Measurements from ENCODE around the gene REG4.
"Not testable (repeated sequence)": the region's sequence is repeated elsewhere in the genome, so short reads cannot be mapped to it uniquely, and the experiment has no call there.

Gene REG4

GRCh38 chr1:119805746-119806145, 5.5 kb downstream of the REG4 start:
- DNase-seq: no peak

DNA sequence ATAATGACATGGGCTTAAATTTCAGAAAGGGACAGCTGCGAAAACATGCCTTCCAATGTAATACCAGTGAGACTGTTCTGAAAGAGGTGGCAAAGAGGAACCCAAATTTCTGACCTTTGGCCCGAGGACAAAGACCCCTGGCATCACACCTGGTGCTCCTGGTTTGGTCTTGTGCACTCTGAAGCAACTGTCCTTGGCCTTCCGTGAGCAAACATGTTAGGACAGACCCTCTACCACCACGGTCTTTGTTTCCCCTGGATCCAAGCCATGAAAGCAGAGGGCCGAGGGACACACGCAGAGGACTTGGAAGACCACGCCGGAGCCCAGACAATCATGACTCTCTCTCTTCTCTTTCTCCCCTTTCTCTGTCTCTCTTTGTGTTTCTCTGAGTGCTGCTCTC, 6.0 kb downstream of the REG4 start:
- DNase-seq: no peak

DNA sequence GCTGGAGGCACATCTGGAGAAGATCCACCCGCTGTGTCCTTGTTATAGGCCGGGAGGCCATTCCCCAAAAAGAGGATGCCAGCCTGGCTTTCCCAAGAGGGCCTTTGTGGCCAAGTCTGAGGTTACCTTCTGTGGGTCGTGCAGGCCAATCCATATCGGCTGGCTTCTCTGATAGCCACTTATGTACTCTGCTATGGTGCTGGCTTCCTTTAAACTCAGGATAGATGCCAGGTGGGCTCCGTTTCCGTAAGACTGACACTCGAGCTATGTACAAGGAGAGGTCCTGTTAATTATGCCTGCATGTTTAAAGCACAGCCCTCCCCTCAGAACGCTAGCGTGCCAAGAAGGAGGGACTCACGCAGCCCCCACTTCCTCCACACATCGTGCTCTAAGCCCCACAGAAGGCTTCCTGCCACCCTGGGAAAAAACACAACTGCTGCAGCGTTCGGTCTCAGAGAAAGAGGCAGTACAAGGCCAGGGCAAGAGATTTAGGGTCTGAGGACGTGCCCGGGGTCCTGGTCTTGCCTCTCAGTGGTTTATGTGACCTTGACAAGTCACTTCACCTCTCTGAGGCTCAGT, 11.6 kb downstream of the REG4 start:
- no peak for DNase-seq

DNA sequence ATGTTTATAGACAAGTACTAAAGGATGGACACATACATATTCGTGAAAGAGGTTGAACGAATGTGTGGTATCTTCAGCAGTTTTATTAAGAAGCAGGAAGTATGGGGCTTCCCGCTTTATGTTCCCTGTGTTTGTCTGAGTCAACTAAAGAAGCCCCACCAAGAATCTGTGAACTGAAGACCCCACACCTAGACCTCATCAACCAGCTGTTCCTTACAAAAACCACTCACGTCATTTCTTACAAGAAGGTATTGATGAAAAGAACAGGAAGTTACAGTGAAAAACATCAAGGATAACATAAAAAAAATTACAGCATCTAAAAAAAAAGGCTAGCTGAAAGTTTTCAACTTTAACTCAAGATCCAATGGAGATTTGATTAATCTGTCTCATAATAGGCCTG, 12.3 kb downstream of the REG4 start:
- DNase-seq: no peak

DNA sequence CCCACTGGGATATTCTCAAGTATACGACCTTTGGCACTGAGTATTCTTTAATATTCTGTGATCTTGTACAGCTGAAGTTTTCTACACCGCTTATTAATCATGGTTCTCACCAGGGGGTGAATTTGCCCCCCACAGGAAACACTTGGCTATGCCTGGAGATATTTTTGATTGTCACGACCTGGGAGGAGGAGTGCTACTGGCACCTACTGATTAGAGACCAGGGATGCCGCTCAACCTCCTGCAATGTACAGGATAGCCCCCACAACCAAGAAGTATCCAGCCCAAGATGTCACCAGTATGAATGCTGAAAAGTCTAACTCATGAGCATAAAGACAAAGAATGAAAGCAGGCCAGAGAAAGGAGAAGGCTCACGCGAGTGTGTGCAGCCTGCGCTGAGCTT, 13.7 kb downstream of the REG4 start:
- peak; percentile 50 for DNase-seq

GRCh38 chr1:119797162-119797561, 14.1 kb downstream of the REG4 start:
- peak; percentile 16 for DNase-seq

GRCh38 chr1:119795261-119796200, 15.7 kb downstream of the REG4 start:
- no peak for DNase-seq

- no peak for DNase-seq
Measured at GRCh38 chr1:119794876-119795240, 16.4 kb downstream of the REG4 start.

DNA sequence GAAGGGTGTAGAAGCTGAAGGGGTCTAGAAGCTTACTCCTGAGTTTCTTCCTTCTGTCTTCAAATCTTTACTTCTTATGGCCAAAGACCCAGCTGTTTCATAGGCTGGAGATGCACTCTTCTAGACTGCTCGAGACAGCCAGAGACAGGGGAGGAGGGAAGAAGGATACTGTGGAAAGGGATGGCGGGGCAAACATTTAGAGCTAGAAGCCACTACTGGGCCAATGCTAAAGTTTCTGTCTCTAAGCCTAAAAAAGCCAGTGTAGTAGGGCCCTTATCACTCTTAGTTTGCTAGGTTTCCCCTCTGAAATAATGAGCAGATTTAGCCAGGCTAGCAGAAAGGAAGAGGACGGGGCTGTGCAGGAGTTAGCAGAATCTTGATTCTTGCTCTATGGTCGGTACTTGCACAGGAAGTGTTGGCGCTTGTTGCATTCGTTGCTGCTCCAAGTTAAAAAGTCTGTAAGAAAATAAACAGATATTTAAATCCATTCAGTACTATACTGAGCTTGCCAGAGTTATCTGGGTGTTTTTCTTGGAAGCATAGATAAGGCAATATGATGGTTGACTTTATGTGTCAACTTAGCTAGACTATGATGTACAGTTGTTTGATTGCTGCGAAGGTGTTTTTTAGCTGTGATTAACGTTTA, 16.9 kb downstream of the REG4 start:
- DNase-seq: no peak

DNA sequence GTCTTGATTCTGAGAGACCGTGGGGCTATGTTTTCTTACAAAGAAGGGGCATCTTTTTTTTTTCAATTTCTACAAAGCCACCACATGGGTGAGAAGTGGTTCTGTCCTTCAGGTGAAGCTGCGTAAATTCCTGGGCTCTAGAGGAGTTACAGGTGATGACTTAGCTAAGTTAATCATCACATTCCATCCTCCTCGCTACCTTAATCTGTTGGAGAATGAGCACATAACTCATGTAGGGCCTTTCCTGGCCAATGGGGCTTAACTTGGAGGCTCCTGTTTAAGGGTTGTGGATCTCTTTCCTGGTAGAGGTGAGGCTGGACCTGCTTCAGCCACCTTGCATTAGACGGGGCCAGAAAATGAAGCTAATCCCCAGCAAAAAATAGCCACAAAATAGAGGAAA, 19.9 kb downstream of the REG4 start:
- DNase-seq: no peak

- DNase-seq: no peak
Measured at GRCh38 chr1:119790451-119791198, 20.6 kb downstream of the REG4 start.

- DNase-seq: peak; percentile 54
Measured at GRCh38 chr1:119787776-119788175, 23.5 kb downstream of the REG4 start.

- DNase-seq: not testable (repeated sequence)
Measured at GRCh38 chr1:119786473-119787050, 24.7 kb downstream of the REG4 start.

GRCh38 chr1:119786046-119786445, 25.2 kb downstream of the REG4 start:
- not testable (repeated sequence) for DNase-seq

GRCh38 chr1:119784191-119784781, 27.0 kb downstream of the REG4 start:
- DNase-seq: peak; percentile 60

DNA sequence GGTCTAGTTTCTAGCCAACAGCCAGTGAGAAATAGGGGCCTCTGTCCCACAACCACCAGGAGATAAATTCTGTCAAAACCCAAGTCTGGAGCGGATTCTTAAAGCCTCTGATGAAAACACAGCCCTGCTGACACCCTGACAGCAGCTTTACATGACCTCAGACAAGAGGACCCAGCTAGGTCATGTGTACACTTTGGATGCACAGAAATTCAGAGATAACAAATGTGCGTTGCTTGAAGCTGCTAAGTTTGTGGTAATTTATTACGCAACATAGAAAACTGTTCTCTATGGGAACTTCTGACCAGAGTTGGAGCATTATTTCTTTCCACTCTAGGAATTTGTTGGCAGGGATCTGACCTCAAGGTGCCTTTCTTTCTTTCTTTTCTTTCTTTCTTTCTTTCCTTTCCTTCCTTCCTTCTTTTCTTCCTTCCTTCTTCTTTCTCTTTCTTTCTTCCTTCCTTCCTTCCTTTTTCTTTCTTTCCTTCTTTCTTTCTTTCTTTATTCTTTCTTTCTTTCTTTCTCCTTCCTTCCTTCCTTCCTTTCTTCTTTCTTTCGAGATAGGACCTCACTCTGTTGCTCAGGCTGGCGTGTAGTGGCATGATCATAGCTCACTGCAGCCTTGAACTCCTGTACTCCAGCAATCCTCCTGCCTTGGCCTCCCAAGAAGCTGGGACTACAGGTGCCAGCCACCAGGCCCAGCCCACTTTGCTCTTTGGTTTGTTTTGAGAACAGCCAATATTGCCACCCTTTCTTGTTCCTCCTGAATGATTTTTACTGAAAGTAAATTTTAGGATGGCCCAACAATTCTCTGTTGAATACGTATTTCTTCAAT, 27.7 kb downstream of the REG4 start:
- peak; percentile 78 for DNase-seq

- no peak for DNase-seq
Measured at GRCh38 chr1:119782631-119783325, 28.5 kb downstream of the REG4 start.

- DNase-seq: no peak
Measured at GRCh38 chr1:119781434-119782210, 29.6 kb downstream of the REG4 start.

DNA sequence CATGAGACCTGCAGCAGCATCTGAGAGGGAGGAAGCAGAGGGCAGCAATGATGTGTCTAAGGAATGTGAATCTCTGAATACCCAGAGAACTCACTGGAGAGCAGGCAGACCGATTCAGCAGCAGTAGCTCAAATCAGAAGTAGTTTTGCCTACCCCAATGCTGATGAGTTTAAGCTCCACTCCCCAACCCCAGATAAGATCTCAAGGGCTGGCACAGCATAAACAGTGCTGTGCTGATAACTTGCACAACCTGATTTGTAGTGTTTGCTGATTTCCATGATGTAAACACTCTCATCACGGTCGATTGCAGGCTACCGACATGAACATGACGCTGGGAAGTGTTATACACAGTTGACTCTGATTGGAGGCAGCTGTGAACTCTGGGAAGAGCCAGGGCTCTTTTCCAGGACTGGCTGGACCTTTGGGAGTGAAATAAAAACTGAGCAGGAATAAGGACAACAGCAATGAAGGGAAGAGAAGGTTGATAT, 31.3 kb downstream of the REG4 start:
- peak; percentile 41 for DNase-seq

All from hematopoietic multipotent progenitor cell treated with erythropoietin and hydrocortisone succinate and interleukin-3 and kit ligand, for 4 days (in vitro differentiated cells).